CD14-positive monocyte (primary cell): Measurements from ENCODE around the gene GRIN3B. TPM values are rescaled to one million over a fixed set of nuclear protein-coding genes. Genes with fewer than 3 reads are reported as not detected.

Experiments
- DNase-seq, 3 donors: peaks; one replicate each; pipeline ENCODE4 v3.0.0-alpha.2; 2011 to 2022
- H2AFZ ChIP-seq: 2 replicates; pipeline ENCODE4 v1.6.0; 2012; ENCODE audit warnings: mild to moderate bottlenecking, low read depth, low read length, inconsistent platforms; ENCODE audit not compliant: insufficient read depth, poor library complexity, severe bottlenecking
- H3K27ac ChIP-seq, 2 donors: 1 replicate in 1 of 2; 2 replicates in 1 of 2; pipeline ENCODE4 v1.5.1; 2012 to 2013; ENCODE audit warnings: low read length in 2 of 2, control low read depth in 1 of 2, inconsistent platforms in 1 of 2, low read depth in 1 of 2, mild to moderate bottlenecking in 1 of 2
- H3K27me3 ChIP-seq, 2 donors: one replicate each; pipeline versions ENCODE4 v1.6.0 to v1.6.1; 2011 to 2013; ENCODE audit warnings: low read length in 2 of 2; ENCODE audit not compliant: control insufficient read depth in 2 of 2, insufficient read depth in 2 of 2
- H3K36me3 ChIP-seq, 2 donors: replicated peaks in 1 of 2; 1 replicate in 1 of 2; 2 replicates in 1 of 2; pipeline versions ENCODE4 v1.5.1 to v1.6.1; 2012 to 2013; ENCODE audit warnings: low read length in 2 of 2, control low read depth in 1 of 2, inconsistent platforms in 1 of 2, mild to moderate bottlenecking in 1 of 2; ENCODE audit not compliant: insufficient read depth in 2 of 2, control insufficient read depth in 1 of 2
- H3K4me1 ChIP-seq, 2 donors: 1 replicate in 1 of 2; 2 replicates in 1 of 2; pipeline versions ENCODE4 v1.5.1 to v1.6.1; 2012 to 2013; ENCODE audit warnings: low read length in 2 of 2, control low read depth in 1 of 2, inconsistent platforms in 1 of 2, mild to moderate bottlenecking in 1 of 2, moderate library complexity in 1 of 2; ENCODE audit not compliant: insufficient read depth in 2 of 2, control insufficient read depth in 1 of 2
- H3K4me2 ChIP-seq: replicated peaks from 2 replicates; pipeline ENCODE3; 2012; ENCODE audit warnings: low read length, moderate library complexity, mild to moderate bottlenecking; ENCODE audit not compliant: poor library complexity, severe bottlenecking; ENCODE audit errors: extremely low read depth
- H3K4me3 ChIP-seq, 3 experiments: fragments of 200-600 bp in 1 of 3; sonication (generic) in 1 of 3; replicated peaks in 1 of 3; 1 replicate in 2 of 3; 2 replicates in 1 of 3; pipeline ENCODE4 v1.5.1; 2011 to 2013; ENCODE audit warnings: low read length in 3 of 3, mild to moderate bottlenecking in 3 of 3, control low read depth in 2 of 3, low read depth in 2 of 3, inconsistent platforms in 1 of 3, moderate library complexity in 1 of 3
- H3K79me2 ChIP-seq: 2 replicates; pipeline ENCODE4 v1.6.0; 2012; ENCODE audit warnings: mild to moderate bottlenecking, control low read depth, inconsistent platforms, low read length, moderate library complexity; ENCODE audit not compliant: insufficient read depth
- H3K9ac ChIP-seq: 2 replicates; pipeline ENCODE4 v1.6.0; 2017; ENCODE audit warnings: low read length, mild to moderate bottlenecking; ENCODE audit not compliant: insufficient read depth, poor library complexity, severe bottlenecking
- H3K9me3 ChIP-seq, 2 donors: replicated peaks in 1 of 2; 1 replicate in 1 of 2; 2 replicates in 1 of 2; pipeline versions ENCODE4 v1.5.1 to v1.6.1; 2012 to 2013; ENCODE audit warnings: low read length in 2 of 2, control low read depth in 1 of 2; ENCODE audit not compliant: control insufficient read depth in 1 of 2, insufficient read depth in 1 of 2
- H4K20me1 ChIP-seq: 2 replicates; pipeline ENCODE4 v1.6.0; 2012; ENCODE audit warnings: mild to moderate bottlenecking, low read length, control low read depth, moderate library complexity; ENCODE audit not compliant: insufficient read depth
- H3K27ac Mint-ChIP-seq, 7 donors: one replicate each; pipeline ENCODE4 v1.8.0; 2020; ENCODE audit warnings: mild to moderate bottlenecking in 7 of 7, mixed read lengths in 7 of 7, moderate library complexity in 6 of 7, inconsistent platforms in 2 of 7
- H3K27me3 Mint-ChIP-seq, 3 donors: one replicate each; pipeline ENCODE4 v1.8.0; 2021 to 2022; ENCODE audit warnings: low read depth in 3 of 3, mild to moderate bottlenecking in 3 of 3, mixed read lengths in 3 of 3, moderate library complexity in 3 of 3, inconsistent platforms in 1 of 3
- H3K36me3 Mint-ChIP-seq, 2 donors: one replicate each; pipeline ENCODE4 v1.8.0; 2020; ENCODE audit warnings: mixed read lengths in 2 of 2, inconsistent platforms in 1 of 2, mild to moderate bottlenecking in 1 of 2
- H3K4me1 Mint-ChIP-seq: one replicate; pipeline ENCODE4 v1.8.0; 2020; ENCODE audit warnings: mild to moderate bottlenecking, mixed read lengths
- H3K4me3 Mint-ChIP-seq, 2 donors: one replicate each; pipeline ENCODE4 v1.8.0; 2020; ENCODE audit warnings: mild to moderate bottlenecking in 2 of 2, mixed read lengths in 2 of 2, moderate library complexity in 1 of 2
- H3K9me3 Mint-ChIP-seq, 7 donors: one replicate each; pipeline ENCODE4 v1.8.0; 2020 to 2022; ENCODE audit warnings: mixed read lengths in 7 of 7, mild to moderate bottlenecking in 6 of 7, moderate library complexity in 6 of 7, inconsistent platforms in 2 of 7
- CTCF ChIP-seq: fragments of 200-600 bp; IDR thresholded peaks from one replicate; pipeline ENCODE4 v1.8.0; 2022; ENCODE audit warnings: antibody characterized with exemption, mild to moderate bottlenecking
- WGBS: methylation state at CpG from one replicate; pipeline ENCODE4 v1.1.5; 2013; ENCODE audit warnings: missing lambda C conversion rate; ENCODE audit not compliant: insufficient coverage; 5-methylcytosine and 5-hydroxymethylcytosine counted together
- intact Hi-C, 2 donors: fragments of 100-400 bp; cut with micrococcal nuclease; formaldehyde crosslinking; loops; one replicate each; pipeline versions ENCODE4 v1.15.0 to v1.15.1; 2023
- polyA plus RNA-seq, 3 donors: library from polyadenylated mRNA; depleted of rRNA in 1 of 3; unstranded in 2 of 3; stranded (reverse) in 1 of 3; fragments of 300-500 nt in 2 of 3; fragments of >200 nt in 1 of 3; fragmentation: Illumina TruSeq in 2 of 3; gene quantifications; 1 replicate in 2 of 3; 2 replicates in 1 of 3; pipeline ENCODE4 v1.2.3, GENCODE V29; 2012 to 2021

GRIN3B gene
- polyA plus RNA-seq, 3 donors, result 0.13 to 0.27 TPM; not detected in 1

- intact Hi-C loops, result no loop called here
- Mint-ChIP-seq H3K27ac (no peak overlapping the region), H3K27me3 (peaks cover 0 to 1% (median 0%) of the 10 kb centered on the region in 3 donors), H3K4me3 (no peak overlapping the region), H3K4me1 (no peaks in the 10 kb centered on the region), H3K9me3 (peaks cover 0 to 4% (median 2%) of the 10 kb centered on the region in 7 donors), H3K36me3 (peaks cover 32 to 40% of the 10 kb centered on the region in 2 donors)
- Histone ChIP-seq H3K4me1 (peaks cover 5 to 9% of the 10 kb centered on the region in 2 donors), H2AFZ (no peak overlapping the region), H3K27me3 (no peaks in the 10 kb centered on the region), H3K9ac (no peak overlapping the region), H3K4me3 (no peak overlapping the region), H3K79me2 (no peaks in the 10 kb centered on the region), H3K4me2 (no peak overlapping the region), H3K36me3 (peaks cover 36 to 63% of the 10 kb centered on the region in 2 donors), H4K20me1 (peaks cover 25% of the 10 kb centered on the region), H3K27ac (no peak overlapping the region), H3K9me3 (no peaks in the 10 kb centered on the region)
- no peak for TF ChIP-seq CTCF
- DNase-seq, result no peak
- 41% methylated on average over 4 of the region's 11 CpGs for WGBS
Measured at GRCh38 chr19:1049800-1050199, 49.6 kb downstream of the GRIN3B start.

DNA sequence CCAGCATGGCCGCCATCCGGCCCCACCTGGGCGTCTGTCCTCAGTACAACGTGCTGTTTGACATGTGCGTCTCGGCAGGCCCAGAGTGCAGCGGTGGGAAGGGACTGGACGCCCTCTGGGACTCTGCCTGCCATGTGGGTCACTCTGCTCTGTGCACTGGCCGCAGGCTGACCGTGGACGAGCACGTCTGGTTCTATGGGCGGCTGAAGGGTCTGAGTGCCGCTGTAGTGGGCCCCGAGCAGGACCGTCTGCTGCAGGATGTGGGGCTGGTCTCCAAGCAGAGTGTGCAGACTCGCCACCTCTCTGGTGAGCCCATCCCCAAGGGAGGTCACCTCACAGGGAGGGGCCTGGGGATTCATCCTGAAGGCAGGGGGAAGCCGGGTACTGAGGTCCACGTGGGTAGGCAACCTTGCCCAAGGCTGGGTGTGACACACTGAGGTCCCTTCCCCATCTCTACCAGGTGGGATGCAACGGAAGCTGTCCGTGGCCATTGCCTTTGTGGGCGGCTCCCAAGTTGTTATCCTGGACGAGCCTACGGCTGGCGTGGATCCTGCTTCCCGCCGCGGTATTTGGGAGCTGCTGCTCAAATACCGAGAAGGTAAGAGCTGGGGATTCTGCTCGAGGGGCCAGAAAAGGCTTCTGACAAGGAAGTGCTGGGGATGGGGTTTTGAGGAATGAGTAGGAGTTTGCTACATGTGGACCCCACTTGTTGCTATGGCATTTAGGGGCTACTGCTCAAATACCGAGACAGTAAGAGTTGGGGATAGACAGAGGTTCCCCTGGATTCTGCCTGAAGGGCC lies 51.0 kb downstream of the GRIN3B start:
- Mint-ChIP-seq H3K27me3 (peaks cover 0 to under 1% (median 0%) of the 10 kb centered on the region in 3 donors), H3K4me1 (no peaks in the 10 kb centered on the region), H3K36me3 (peaks cover 35 to 40% of the 10 kb centered on the region in 2 donors), H3K4me3 (no peak overlapping the region), H3K9me3 (peaks cover under 1 to 10% (median 6%) of the 10 kb centered on the region in 7 donors), H3K27ac (peak overlapping the region in 2 of 7 donors; percentile 35 to 77)
- Histone ChIP-seq H3K27ac (no peak overlapping the region), H3K79me2 (no peaks in the 10 kb centered on the region), H3K9ac (no peak overlapping the region), H3K27me3 (no peaks in the 10 kb centered on the region), H3K9me3 (peaks cover under 1% of the 10 kb centered on the region in 2 donors), H3K4me2 (no peak overlapping the region), H3K4me3 (no peak overlapping the region), H3K4me1 (peaks cover 5 to 9% of the 10 kb centered on the region in 2 donors), H4K20me1 (peaks cover 25% of the 10 kb centered on the region), H3K36me3 (peaks cover 39 to 67% of the 10 kb centered on the region in 2 donors), H2AFZ (no peak overlapping the region)
- TF ChIP-seq CTCF, result no peak
- 96% methylated on average over 27 of the region's 31 CpGs for WGBS
- no peak for DNase-seq
- intact Hi-C loops, result no loop called here
